NT2/D1 (cell line): ENCODE results near the gene MAGI1.
A peak's percentile ranks its signal among the peaks of the same experiment; 100 is the strongest.
"Not testable (repeated sequence)": the region's sequence is repeated elsewhere in the genome, so short reads cannot be mapped to it uniquely, and the experiment has no call there.

Source experiments
- DNase-seq: peaks from one replicate; pipeline ENCODE4 v3.0.0-alpha.2; 2011; ENCODE audit warnings: low read depth, low spot score
- H3K27me3 ChIP-seq: 2 replicates; pipeline ENCODE4 v1.6.0; 2011; ENCODE audit warnings: mild to moderate bottlenecking; ENCODE audit not compliant: insufficient read length, insufficient read depth
- H3K36me3 ChIP-seq: 2 replicates; pipeline ENCODE4 v1.6.1; 2011; ENCODE audit warnings: mild to moderate bottlenecking, low read length, mixed read lengths; ENCODE audit not compliant: insufficient read depth, insufficient read length
- H3K4me1 ChIP-seq: 2 replicates; pipeline ENCODE4 v1.5.1; 2011; ENCODE audit not compliant: insufficient read depth, insufficient read length
- H3K4me3 ChIP-seq: 2 replicates; pipeline ENCODE4 v1.5.1; 2011; ENCODE audit warnings: low read depth; ENCODE audit not compliant: insufficient read length
- H3K9ac ChIP-seq: 2 replicates; pipeline ENCODE4 v1.6.0; 2011; ENCODE audit warnings: low read depth; ENCODE audit not compliant: insufficient read length
- H3K9me3 ChIP-seq: 2 replicates; pipeline ENCODE4 v1.5.1; 2011; ENCODE audit warnings: mild to moderate bottlenecking, low read length; ENCODE audit not compliant: insufficient read depth
- SUZ12 ChIP-seq: IDR thresholded peaks from 2 replicates; pipeline ENCODE4 v1.6.1; 2011; ENCODE audit not compliant: insufficient read length, insufficient read depth; ENCODE audit errors: extremely low read depth
- YY1 ChIP-seq: IDR thresholded peaks from 2 replicates; pipeline ENCODE4 v1.6.1; 2011; ENCODE audit not compliant: insufficient read length, insufficient read depth
- ZNF274 ChIP-seq: IDR thresholded peaks from 2 replicates; pipeline ENCODE4 v1.6.1; 2011; ENCODE audit warnings: mild to moderate bottlenecking, low read depth, low read length

MAGI1 gene

DNA sequence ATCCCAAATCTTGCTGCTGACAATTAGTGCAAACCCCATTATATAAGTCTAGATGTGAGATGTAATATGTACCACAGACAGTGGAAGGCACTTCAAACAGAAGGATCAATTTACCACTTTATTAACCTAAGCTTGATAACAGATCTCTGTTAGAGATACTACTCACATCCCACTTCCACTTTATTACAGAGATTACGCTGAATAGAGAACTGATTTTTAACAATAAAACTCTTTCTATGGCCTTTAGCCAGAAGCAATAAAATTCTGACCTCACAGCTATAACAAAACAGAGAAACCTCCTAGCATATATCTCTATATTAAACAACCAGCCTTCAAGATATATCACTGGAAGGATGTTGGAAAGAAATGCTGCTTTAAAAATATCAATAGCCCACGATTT is 517.7 kb downstream of the MAGI1 start:
- Histone ChIP-seq H3K27me3 (no peaks in the 10 kb centered on the region), H3K9me3 (no peaks in the 10 kb centered on the region), H3K4me1 (no peaks in the 10 kb centered on the region), H3K4me3 (no peak overlapping the region), H3K36me3 (no peaks in the 10 kb centered on the region), H3K9ac (no peak overlapping the region)
- TF ChIP-seq ZNF274, result no peak
- no peak for TF ChIP-seq SUZ12
- no peak for DNase-seq

DNA sequence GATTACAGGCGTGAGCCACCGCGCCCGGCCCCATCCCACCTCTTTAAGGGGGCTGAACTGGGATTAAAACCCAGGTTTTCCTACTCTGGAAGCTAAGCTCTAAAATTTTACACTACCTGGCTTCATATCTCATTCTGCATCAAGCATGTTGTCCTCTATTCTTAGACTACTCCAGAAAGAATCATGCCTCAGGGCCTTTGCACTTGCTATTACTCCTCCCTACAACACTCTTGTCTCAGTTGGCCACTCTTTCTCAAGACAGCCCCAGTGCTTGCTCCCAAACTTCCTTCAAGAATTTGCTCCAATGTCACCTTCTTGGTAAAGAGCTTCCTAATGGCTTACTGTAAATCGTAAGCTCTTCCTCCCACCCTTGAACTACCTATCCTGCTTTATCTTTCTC is 521.7 kb downstream of the MAGI1 start:
- no peaks in the 10 kb centered on the region for H3K4me1 ChIP-seq
- DNase-seq, result no peak
- no peaks in the 10 kb centered on the region for H3K27me3 ChIP-seq

DNA sequence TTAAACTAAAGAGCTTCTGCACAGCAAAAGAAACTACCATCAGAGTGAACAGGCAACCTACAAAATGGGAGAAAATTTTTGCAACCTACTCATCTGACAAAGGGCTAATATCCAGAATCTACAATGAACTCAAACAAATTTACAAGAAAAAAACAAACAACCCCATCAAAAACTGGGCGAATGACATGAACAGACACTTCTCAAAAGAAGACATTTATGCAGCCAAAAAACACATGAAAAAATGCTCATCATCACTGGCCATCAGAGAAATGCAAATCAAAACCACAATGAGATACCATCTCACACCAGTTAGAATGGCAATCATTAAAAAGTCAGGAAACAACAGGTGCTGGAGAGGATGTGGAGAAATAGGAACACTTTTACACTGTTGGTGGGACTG is 524.4 kb downstream of the MAGI1 start:
- not testable (repeated sequence) for H3K9me3 ChIP-seq, DNase-seq, H3K27me3 ChIP-seq, H3K9ac ChIP-seq, H3K4me3 ChIP-seq, H3K36me3 ChIP-seq, H3K4me1 ChIP-seq

More for the DNA sequence above, 521.7 kb downstream of the MAGI1 start:
- no peaks in the 10 kb centered on the region for H3K36me3 ChIP-seq
- TF ChIP-seq YY1 (no peak), SUZ12 (no peak), ZNF274 (no peak)
- no peaks in the 10 kb centered on the region for H3K9me3 ChIP-seq
- no peak overlapping the region for H3K4me3 ChIP-seq
- H3K9ac ChIP-seq, result no peak overlapping the region

DNA sequence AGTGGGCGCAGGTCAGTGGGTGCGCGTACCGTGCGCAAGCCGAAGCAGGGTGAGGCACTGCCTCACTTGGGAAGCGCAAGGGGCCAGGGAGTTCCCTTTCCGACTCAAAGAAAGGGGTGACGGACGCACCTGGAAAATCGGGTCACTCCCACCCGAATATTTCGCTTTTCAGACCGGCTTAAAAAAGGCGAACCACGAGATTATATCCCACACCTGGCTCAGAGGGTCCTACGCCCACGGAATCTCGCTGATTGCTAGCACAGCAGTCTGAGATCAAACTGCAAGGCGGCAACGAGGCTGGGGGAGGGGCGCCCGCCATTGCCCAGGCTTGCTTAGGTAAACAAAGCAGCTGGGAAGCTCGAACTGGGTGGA is 529.3 kb downstream of the MAGI1 start:
- not testable (repeated sequence) for H3K27me3 ChIP-seq, H3K36me3 ChIP-seq, H3K4me1 ChIP-seq, H3K9me3 ChIP-seq, DNase-seq
- peak overlapping the region; percentile 63 for H3K9ac ChIP-seq
- peak overlapping the region; percentile 48 for H3K4me3 ChIP-seq

DNA sequence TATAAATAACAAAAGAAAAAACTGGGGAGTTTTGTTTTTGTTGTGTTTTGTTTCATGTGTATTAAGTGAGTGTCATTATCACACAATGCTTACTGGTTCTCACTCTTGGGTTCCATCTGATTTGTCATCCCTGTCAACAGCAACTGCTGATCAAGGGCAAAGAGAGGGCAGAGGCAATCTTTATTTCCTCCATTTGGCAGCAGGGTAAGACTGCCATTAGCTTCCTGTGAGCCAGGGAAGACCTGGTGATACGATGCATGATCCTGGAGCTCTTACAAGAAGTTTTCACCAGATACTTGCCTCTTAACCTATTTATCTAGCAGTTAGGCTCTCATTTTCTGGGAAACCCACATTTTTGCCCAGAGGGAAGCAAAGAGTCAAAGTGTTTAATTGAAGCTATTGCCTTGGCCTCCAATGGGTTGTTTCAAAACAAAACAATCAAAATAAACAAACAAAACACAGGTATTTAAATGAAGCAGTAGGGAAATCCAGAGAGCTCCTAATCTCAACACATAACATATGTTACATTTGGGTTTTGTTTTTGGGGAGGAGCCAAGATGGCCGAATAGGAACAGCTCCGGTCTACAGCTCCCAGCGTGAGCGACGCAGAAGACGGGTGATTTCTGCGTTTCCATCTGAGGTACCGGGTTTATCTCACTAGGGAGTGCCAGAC is 529.8 kb downstream of the MAGI1 start:
- no peaks in the 10 kb centered on the region for H3K36me3 ChIP-seq
- peaks cover 2% of the 10 kb centered on the region for H3K4me1 ChIP-seq
- TF ChIP-seq ZNF274 (no peak), SUZ12 (no peak), YY1 (no peak)
- peak overlapping the region; percentile 48 for H3K4me3 ChIP-seq
- peak overlapping the region; percentile 63 for H3K9ac ChIP-seq
- DNase-seq, result no peak
- peaks cover 7% of the 10 kb centered on the region; the same call in 1 of the 2 replicates for H3K9me3 ChIP-seq
- no peaks in the 10 kb centered on the region for H3K27me3 ChIP-seq

DNA sequence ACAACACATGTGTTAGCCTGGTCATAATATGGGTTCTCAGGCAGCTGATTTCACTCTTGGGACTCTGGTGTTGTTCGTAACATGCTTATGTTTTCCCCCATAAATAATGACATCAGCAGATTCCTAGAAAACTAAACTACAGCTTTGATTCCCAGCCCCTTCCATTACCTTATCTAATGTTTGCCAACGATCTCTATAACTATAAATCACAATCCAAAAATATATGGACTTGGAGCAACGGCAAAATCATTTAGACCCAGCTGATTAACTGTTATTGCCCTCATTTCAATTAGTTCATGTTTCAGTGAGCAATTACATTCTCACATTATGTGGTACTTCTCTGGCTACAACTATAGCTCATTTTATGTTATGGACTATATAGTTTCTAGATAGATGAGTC is 531.3 kb downstream of the MAGI1 start:
- DNase-seq, result no peak
- no peak overlapping the region for H3K4me3 ChIP-seq

DNA sequence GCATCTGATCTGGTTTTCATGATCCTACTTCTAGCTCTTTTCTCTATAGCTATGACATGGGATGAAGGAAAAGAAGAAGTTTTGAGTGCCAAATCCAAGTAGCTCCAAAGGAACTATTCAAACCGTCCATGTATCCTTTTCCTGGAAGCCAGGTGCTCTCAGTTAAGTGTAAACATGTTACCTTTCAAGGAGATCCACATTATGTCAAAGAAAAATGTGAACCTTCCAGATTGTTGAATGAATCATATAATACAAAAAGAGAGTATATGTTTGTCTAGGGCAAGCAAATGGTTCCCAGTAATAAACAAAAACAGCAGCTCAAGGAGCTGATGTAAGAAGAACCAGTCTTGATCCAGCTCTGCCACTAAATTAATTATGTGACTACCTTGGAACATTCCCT is 534.9 kb downstream of the MAGI1 start:
- Histone ChIP-seq H3K9me3 (peaks cover 6% of the 10 kb centered on the region; the same call in 1 of the 2 replicates), H3K36me3 (no peaks in the 10 kb centered on the region), H3K4me1 (peaks cover under 1% of the 10 kb centered on the region), H3K9ac (no peak overlapping the region), H3K27me3 (no peaks in the 10 kb centered on the region), H3K4me3 (no peak overlapping the region)
- TF ChIP-seq YY1, result no peak
- no peak for TF ChIP-seq SUZ12
- TF ChIP-seq ZNF274, result no peak
- no peak for DNase-seq

More for the DNA sequence above, 531.3 kb downstream of the MAGI1 start:
- H3K9ac ChIP-seq, result no peak overlapping the region
- H3K4me1 ChIP-seq, result peaks cover 2% of the 10 kb centered on the region
- no peak for TF ChIP-seq YY1
- TF ChIP-seq SUZ12, result no peak
- TF ChIP-seq ZNF274, result no peak
- no peaks in the 10 kb centered on the region for H3K27me3 ChIP-seq
- no peaks in the 10 kb centered on the region for H3K36me3 ChIP-seq
- peaks cover 7% of the 10 kb centered on the region; the same call in 1 of the 2 replicates for H3K9me3 ChIP-seq

DNA sequence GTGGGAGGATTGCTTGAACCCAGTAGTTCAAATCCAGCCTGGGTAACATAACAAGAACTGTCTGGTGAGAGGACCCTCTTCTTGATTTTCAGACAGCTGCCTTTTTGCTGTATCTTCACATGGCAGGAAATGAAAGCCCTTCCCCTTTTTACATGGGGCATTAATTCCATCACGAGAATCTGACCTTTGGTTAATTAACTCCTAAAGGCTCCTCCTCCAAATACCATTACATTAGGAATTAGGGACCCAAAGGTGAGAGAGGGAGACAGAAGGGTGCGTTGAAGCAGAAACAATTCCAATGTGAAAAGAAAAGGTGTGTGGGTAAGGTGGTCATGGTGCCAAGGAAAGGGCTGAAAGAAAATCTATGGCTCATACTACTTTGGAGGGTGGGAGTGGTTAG is 536.2 kb downstream of the MAGI1 start:
- no peaks in the 10 kb centered on the region for H3K4me1 ChIP-seq
- H3K36me3 ChIP-seq, result no peaks in the 10 kb centered on the region
- H3K9me3 ChIP-seq, result no peaks in the 10 kb centered on the region
- no peak overlapping the region for H3K4me3 ChIP-seq
- H3K27me3 ChIP-seq, result no peaks in the 10 kb centered on the region
- no peak overlapping the region for H3K9ac ChIP-seq
- no peak for DNase-seq
- TF ChIP-seq YY1, result no peak
- TF ChIP-seq ZNF274, result no peak
- TF ChIP-seq SUZ12, result no peak
